HepG2 (cell line): ENCODE results near the gene ACTN3. TPM values are rescaled to one million over a fixed set of nuclear protein-coding genes. Genes with fewer than 3 reads are reported as not detected.

ENCODE experiments used
- ATAC-seq: fragments of 200-7000 bp; cut with Tn5 transposase; 3 replicates; pipeline ENCODE4 v1.9.1; 2020; ENCODE audit warnings: mild to moderate bottlenecking, moderate library complexity
- BruUV-seq: library from RNA; stranded (reverse); fragments of 400-500 nt; replicated peaks from 2 replicates; lab custom pipeline; 2021; lab: Mats Ljungman, UMichigan
- CTCF ChIA-PET: fragments of 300-600 bp; formaldehyde crosslinking; extraction: SDS; loops from one replicate; lab custom pipeline; 2021; ENCODE audit warnings: low total read pairs, inconsistent platforms, low intra/inter-chr PET ratio; lab: Yijun Ruan, JAX
- POLR2A ChIA-PET: fragments of 350-600 bp; sonication (Branson Sonifier 250); formaldehyde crosslinking; loops from one replicate; lab custom pipeline; 2020; ENCODE audit warnings: antibody characterized with exemption, inconsistent platforms; lab: Yijun Ruan, JAX
- DNase-seq: peaks from one replicate; pipeline ENCODE4 v3.0.0-alpha.2; 2015; ENCODE audit warnings: low spot score
- FAIRE-seq: peaks from 3 replicates; lab custom pipeline; 2011; peaks lifted over from hg19 to GRCh38; lab: Jason Lieb, UNC
- H2AFZ ChIP-seq: one replicate; pipeline ENCODE4 v1.6.1; 2011; ENCODE audit warnings: low read length, inconsistent platforms
- H3K27ac ChIP-seq: fragments of 300-600 bp; 3 replicates; pipeline ENCODE4 v1.8.0; 2011; ENCODE audit warnings: mixed run types, mild to moderate bottlenecking, mixed read lengths, low read length, inconsistent platforms; ENCODE audit not compliant: insufficient read depth; ENCODE audit errors: extremely low read length
- H3K27me3 ChIP-seq, 2 experiments: fragments of 200-600 bp in 1 of 2; 2 replicates in 1 of 2; 3 replicates in 1 of 2; pipeline versions ENCODE4 v1.6.0 to v1.8.0; 2011; ENCODE audit warnings: low read length in 2 of 2, mild to moderate bottlenecking in 2 of 2, moderate library complexity in 2 of 2, inconsistent platforms in 1 of 2; ENCODE audit not compliant: insufficient read depth in 2 of 2, control insufficient read depth in 1 of 2
- H3K36me3 ChIP-seq, 2 experiments: fragments of 200-600 bp in 1 of 2; replicated peaks in 1 of 2; 2 replicates in 1 of 2; 3 replicates in 1 of 2; pipeline versions ENCODE4 v1.5.1 to v1.8.0; 2011; ENCODE audit warnings: low read length in 2 of 2, inconsistent platforms in 1 of 2; ENCODE audit not compliant: insufficient read depth in 2 of 2, control insufficient read depth in 1 of 2
- H3K4me1 ChIP-seq: 2 replicates; pipeline ENCODE4 v1.5.1; 2012; ENCODE audit warnings: low read length, inconsistent platforms; ENCODE audit not compliant: insufficient read depth
- H3K4me2 ChIP-seq: 2 replicates; pipeline ENCODE4 v1.6.0; 2011; ENCODE audit warnings: low read depth, low read length, inconsistent platforms
- H3K4me3 ChIP-seq, 3 experiments: fragments of 200-600 bp in 1 of 3; sonication (generic), shearing (Covaris generic) in 1 of 3; replicated peaks in 1 of 3; 2 replicates each; pipeline ENCODE4 v1.5.1; 2011 to 2016; ENCODE audit warnings: low read length in 3 of 3, inconsistent platforms in 2 of 3, low read depth in 2 of 3, mild to moderate bottlenecking in 2 of 3, control low read depth in 1 of 3, mixed read lengths in 1 of 3; ENCODE audit not compliant: insufficient read depth in 1 of 3
- H3K79me2 ChIP-seq: one replicate; pipeline ENCODE4 v1.6.1; 2011; ENCODE audit warnings: low read length, inconsistent platforms; ENCODE audit not compliant: insufficient read depth
- H3K9ac ChIP-seq: 2 replicates; pipeline ENCODE4 v1.6.0; 2011; ENCODE audit warnings: mild to moderate bottlenecking, low read depth, low read length, inconsistent platforms; ENCODE audit not compliant: insufficient read depth
- H3K9me3 ChIP-seq: 2 replicates; pipeline ENCODE4 v1.5.1; 2012; ENCODE audit warnings: mild to moderate bottlenecking, low read length
- H4K20me1 ChIP-seq: 2 replicates; pipeline ENCODE4 v1.6.0; 2011; ENCODE audit warnings: inconsistent platforms, mild to moderate bottlenecking, low read length, moderate library complexity; ENCODE audit not compliant: insufficient read depth
- ARID2 ChIP-seq: sonication (generic); formaldehyde crosslinking; IDR thresholded peaks from 2 replicates; pipeline ENCODE4 v1.8.1; 2022; ENCODE audit warnings: mild to moderate bottlenecking, missing genetic modification reagents, borderline replicate concordance
- MLLT10 ChIP-seq: sonication (generic); formaldehyde crosslinking; IDR thresholded peaks from 2 replicates; pipeline ENCODE4 v1.4.0; 2020; ENCODE audit warnings: missing genetic modification reagents
- NR2F1 ChIP-seq, 2 experiments: fragments of 450-650 bp in 1 of 2; formaldehyde crosslinking in 1 of 2; IDR thresholded peaks; 2 replicates each; pipeline versions ENCODE4 v1.5.0 to v1.6.1; 2016 to 2020; ENCODE audit warnings: mild to moderate bottlenecking in 1 of 2, missing compliant biosample characterization in 1 of 2, missing genetic modification reagents in 1 of 2, moderate library complexity in 1 of 2
- RXRB ChIP-seq: IDR thresholded peaks from 2 replicates; pipeline ENCODE4 v1.6.1; 2016; ENCODE audit warnings: borderline replicate concordance, missing genetic modification reagents, missing compliant biosample characterization
- TBP ChIP-seq: sonication (generic); formaldehyde crosslinking; IDR thresholded peaks from 2 replicates; pipeline ENCODE4 v1.5.0; 2020; ENCODE audit warnings: missing genetic modification reagents
- ZNF564 ChIP-seq: sonication (generic); formaldehyde crosslinking; IDR thresholded peaks from 2 replicates; pipeline ENCODE4 v1.8.1; 2023; ENCODE audit warnings: mild to moderate bottlenecking, missing genetic modification reagents
- ZNF616 ChIP-seq: sonication (generic); formaldehyde crosslinking; IDR thresholded peaks from 2 replicates; pipeline ENCODE4 v1.5.0; 2020; ENCODE audit warnings: low read depth, mild to moderate bottlenecking, missing genetic modification reagents
- ZNF670 ChIP-seq: sonication (generic); formaldehyde crosslinking; IDR thresholded peaks from 2 replicates; pipeline ENCODE4 v1.8.0; 2022; ENCODE audit warnings: mild to moderate bottlenecking, missing genetic modification reagents, borderline replicate concordance
- ZNF850 ChIP-seq: sonication (generic); formaldehyde crosslinking; conservative IDR thresholded peaks from 2 replicates; pipeline ENCODE4 v1.9.0; 2021; ENCODE audit warnings: mild to moderate bottlenecking, missing genetic modification reagents
- ZSCAN9 ChIP-seq: IDR thresholded peaks from 2 replicates; pipeline ENCODE4 v1.6.1; 2016; ENCODE audit warnings: borderline replicate concordance
- WGBS: methylation state at CpG from one replicate; pipeline ENCODE4 v1.1.6; 2017; ENCODE audit warnings: low lambda C conversion rate; 5-methylcytosine and 5-hydroxymethylcytosine counted together
- in situ Hi-C: cut with HindIII; loops from 2 replicates; pipeline ENCODE4 v1.10.0; 2017; ENCODE audit warnings: low pct_unique_long_range_greater_than_20kb; ENCODE audit not compliant: extremely low pct_ligation_motif_present
- intact Hi-C: fragments of 100-400 bp; cut with micrococcal nuclease; formaldehyde crosslinking; loops from one replicate; pipeline ENCODE4 v1.10.0; 2022; ENCODE audit not compliant: unreplicated experiment
- polyA plus RNA-seq, 8 experiments: library from polyadenylated mRNA; depleted of rRNA in 3 of 8; stranded (reverse) in 7 of 8; unstranded in 1 of 8; fragments of >200 nt; fragmentation: Illumina TruSeq in 4 of 8; extraction: Trizol in 4 of 8; gene quantifications; 2 replicates each; pipeline versions ENCODE4 v1.2.1 to v1.2.3, GENCODE V29; 2011 to 2016; ENCODE audit warnings: low read depth in 4 of 8, missing spikeins in 1 of 8, mixed read lengths in 1 of 8; ENCODE audit not compliant: insufficient read depth in 1 of 8
- total RNA-seq, 5 experiments: library from RNA; depleted of rRNA; stranded (reverse); fragments of >200 nt; fragmentation: Illumina TruSeq; extraction: Trizol; gene quantifications; 2 replicates each; pipeline ENCODE4 v1.2.3, GENCODE V29; 2016; ENCODE audit warnings: low read depth in 1 of 5
- TF ChIP-seq, protein P1 (sequence below): sonication (generic); formaldehyde crosslinking; IDR thresholded peaks from 2 replicates; pipeline ENCODE4 v1.5.1; 2020; ENCODE audit warnings: mild to moderate bottlenecking, missing genetic modification reagents, moderate library complexity
- TF ChIP-seq, protein P2 (sequence below): sonication (generic); formaldehyde crosslinking; IDR thresholded peaks from 2 replicates; pipeline ENCODE4 v1.4.0; 2020; ENCODE audit warnings: missing genetic modification reagents
- TF ChIP-seq, protein P3 (sequence below): IDR thresholded peaks from 2 replicates; pipeline ENCODE4 v1.6.1; 2016; ENCODE audit warnings: low read depth, borderline replicate concordance
- TF ChIP-seq, protein P4 (sequence below): sonication (generic); formaldehyde crosslinking; IDR thresholded peaks from 2 replicates; pipeline ENCODE4 v1.5.0; 2020; ENCODE audit warnings: missing genetic modification reagents, mild to moderate bottlenecking, borderline replicate concordance
- TF ChIP-seq, protein P5 (sequence below): sonication (generic); formaldehyde crosslinking; IDR thresholded peaks from 2 replicates; pipeline ENCODE4 v1.4.0; 2020; ENCODE audit warnings: missing genetic modification reagents

ACTN3 gene
- total and polyA plus RNA-seq, 2 of the 13 experiments (the other 11 are each of a cell fraction or from before 2014, with no cell fraction given) = 0.04 to 0.09 TPM

DNA sequence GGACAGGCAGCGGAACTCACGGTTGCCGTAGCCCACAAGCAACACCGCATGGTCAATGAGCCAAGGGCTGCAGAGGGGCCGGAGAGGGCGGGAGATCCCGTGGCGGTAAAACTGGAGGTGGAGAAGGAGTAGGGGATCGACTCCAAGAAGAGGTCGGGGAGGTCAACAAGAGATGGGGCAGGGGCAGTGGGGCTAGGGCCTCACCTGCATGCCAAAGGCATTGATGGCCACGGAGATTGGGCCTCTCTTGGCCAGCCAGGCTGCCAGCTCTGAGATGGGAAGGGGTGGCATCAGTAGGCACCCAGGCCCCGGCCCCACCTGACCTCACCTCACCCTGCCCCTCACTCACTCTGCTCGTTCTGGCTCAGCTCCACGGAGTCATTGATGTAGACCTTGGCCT, 17.8 kb downstream of the ACTN3 start (continued):
- TF ChIP-seq, protein P1, sequence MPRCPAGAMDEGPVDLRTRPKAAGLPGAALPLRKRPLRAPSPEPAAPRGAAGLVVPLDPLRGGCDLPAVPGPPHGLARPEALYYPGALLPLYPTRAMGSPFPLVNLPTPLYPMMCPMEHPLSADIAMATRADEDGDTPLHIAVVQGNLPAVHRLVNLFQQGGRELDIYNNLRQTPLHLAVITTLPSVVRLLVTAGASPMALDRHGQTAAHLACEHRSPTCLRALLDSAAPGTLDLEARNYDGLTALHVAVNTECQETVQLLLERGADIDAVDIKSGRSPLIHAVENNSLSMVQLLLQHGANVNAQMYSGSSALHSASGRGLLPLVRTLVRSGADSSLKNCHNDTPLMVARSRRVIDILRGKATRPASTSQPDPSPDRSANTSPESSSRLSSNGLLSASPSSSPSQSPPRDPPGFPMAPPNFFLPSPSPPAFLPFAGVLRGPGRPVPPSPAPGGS = no peak
- no peak for TF ChIP-seq MLLT10
- TF ChIP-seq, protein P2, sequence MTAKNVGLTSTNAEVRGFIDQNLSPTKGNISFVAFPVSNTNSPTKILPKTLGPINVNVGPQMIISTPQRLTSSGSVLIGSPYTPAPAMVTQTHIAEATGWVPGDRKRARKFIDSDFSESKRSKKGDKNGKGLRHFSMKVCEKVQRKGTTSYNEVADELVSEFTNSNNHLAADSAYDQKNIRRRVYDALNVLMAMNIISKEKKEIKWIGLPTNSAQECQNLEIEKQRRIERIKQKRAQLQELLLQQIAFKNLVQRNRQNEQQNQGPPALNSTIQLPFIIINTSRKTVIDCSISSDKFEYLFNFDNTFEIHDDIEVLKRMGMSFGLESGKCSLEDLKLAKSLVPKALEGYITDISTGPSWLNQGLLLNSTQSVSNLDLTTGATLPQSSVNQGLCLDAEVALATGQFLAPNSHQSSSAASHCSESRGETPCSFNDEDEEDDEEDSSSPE (CRISPR knock-in tag) = no peak
- TF ChIP-seq, protein P3, sequence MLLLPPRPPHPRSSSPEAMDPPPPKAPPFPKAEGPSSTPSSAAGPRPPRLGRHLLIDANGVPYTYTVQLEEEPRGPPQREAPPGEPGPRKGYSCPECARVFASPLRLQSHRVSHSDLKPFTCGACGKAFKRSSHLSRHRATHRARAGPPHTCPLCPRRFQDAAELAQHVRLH (CRISPR knock-in tag) = no peak

DNA sequence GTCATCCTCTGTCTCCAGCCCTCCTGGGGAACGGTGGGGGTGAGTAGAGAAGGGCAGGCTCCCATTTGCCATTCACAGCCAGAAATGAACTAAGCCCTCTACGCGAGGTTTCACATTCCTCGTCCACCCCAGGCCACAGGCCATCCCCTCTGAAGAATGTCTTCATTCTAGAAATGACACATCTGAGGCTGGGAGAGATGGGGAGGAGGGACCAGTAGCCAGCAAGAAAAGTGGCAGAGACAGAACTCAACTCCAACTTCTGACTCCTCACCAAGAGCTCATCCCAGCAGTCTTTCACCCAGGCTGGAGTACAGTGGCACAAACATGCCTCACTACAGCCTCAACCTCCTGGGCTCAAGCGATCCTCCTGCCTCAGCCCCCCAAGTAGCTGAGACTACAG, 18.3 kb downstream of the ACTN3 start:
- H2AFZ ChIP-seq = no peak overlapping the region
- H3K4me2 ChIP-seq = no peak overlapping the region
- no peak overlapping the region for H3K27ac ChIP-seq
- H3K27me3 ChIP-seq = peaks cover 3 to 63% of the 10 kb centered on the region in 2 experiments; a peak in 4 of 5 replicates
- 49% methylated on average over 5 of the region's 5 CpGs for WGBS
- DNase-seq = no peak
- ATAC-seq = no peak
- CTCF ChIA-PET = no interaction called here
- BruUV-seq = no TSS peak
- POLR2A ChIA-PET = no interaction called here
- FAIRE-seq = no peak
- no peaks in the 10 kb centered on the region for H3K9me3 ChIP-seq
- no peaks in the 10 kb centered on the region for H3K36me3 ChIP-seq
- H3K4me3 ChIP-seq = no peak overlapping the region
- intact Hi-C loops (no loop called here), in situ Hi-C loops (loop anchor here (25.0 kb wide), 1 partner anchor 272 kb away; the partner anchor contains the start of gene RCE1)
- H4K20me1 ChIP-seq = no peaks in the 10 kb centered on the region
- no peaks in the 10 kb centered on the region for H3K79me2 ChIP-seq
- no peak overlapping the region for H3K9ac ChIP-seq
- TF ChIP-seq ZNF564 (CRISPR knock-in tag) = no peak
- TF ChIP-seq ZNF616 (CRISPR knock-in tag) = no peak
- TF ChIP-seq, protein P4, sequence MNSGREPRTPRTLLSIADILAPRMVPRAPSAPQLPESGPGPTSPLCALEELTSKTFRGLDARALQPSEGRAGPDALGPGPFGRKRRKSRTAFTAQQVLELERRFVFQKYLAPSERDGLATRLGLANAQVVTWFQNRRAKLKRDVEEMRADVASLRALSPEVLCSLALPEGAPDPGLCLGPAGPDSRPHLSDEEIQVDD (CRISPR knock-in tag) = no peak
- no peak for TF ChIP-seq ARID2
- no peak for TF ChIP-seq ZSCAN9 (CRISPR knock-in tag)
- no peak for TF ChIP-seq ZNF670 (CRISPR knock-in tag)
- TF ChIP-seq, protein P5, sequence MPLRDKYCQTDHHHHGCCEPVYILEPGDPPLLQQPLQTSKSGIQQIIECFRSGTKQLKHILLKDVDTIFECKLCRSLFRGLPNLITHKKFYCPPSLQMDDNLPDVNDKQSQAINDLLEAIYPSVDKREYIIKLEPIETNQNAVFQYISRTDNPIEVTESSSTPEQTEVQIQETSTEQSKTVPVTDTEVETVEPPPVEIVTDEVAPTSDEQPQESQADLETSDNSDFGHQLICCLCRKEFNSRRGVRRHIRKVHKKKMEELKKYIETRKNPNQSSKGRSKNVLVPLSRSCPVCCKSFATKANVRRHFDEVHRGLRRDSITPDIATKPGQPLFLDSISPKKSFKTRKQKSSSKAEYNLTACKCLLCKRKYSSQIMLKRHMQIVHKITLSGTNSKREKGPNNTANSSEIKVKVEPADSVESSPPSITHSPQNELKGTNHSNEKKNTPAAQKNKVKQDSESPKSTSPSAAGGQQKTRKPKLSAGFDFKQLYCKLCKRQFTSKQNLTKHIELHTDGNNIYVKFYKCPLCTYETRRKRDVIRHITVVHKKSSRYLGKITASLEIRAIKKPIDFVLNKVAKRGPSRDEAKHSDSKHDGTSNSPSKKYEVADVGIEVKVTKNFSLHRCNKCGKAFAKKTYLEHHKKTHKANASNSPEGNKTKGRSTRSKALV (CRISPR knock-in tag) = no peak
- no peak for TF ChIP-seq ZNF850
- no peak for TF ChIP-seq NR2F1 (CRISPR knock-in tag; IDR thresholded peaks at IDR 0.05)
- TF ChIP-seq RXRB (CRISPR knock-in tag) = no peak
- TF ChIP-seq TBP (CRISPR knock-in tag) = no peak
- no peaks in the 10 kb centered on the region for H3K4me1 ChIP-seq
